Kidney epithelial cell (primary cell): Measurements from ENCODE around the gene USP6NL. TPM values are rescaled to one million over a fixed set of nuclear protein-coding genes. Genes with fewer than 3 reads are reported as not detected.

ENCODE experiments used
- DNase-seq: peaks from one replicate; pipeline ENCODE4 v3.0.0-alpha.2; 2010; ENCODE audit warnings: low read depth
- H3K27me3 ChIP-seq: 2 replicates; pipeline ENCODE4 v1.6.0; 2011; ENCODE audit warnings: low read length; ENCODE audit not compliant: control insufficient read depth, insufficient read depth
- H3K36me3 ChIP-seq: 2 replicates; pipeline ENCODE4 v1.5.1; 2011; ENCODE audit warnings: low read length; ENCODE audit not compliant: control insufficient read depth, insufficient read depth
- H3K4me3 ChIP-seq: 2 replicates; pipeline ENCODE4 v1.5.1; 2011; ENCODE audit warnings: low read depth, mild to moderate bottlenecking, control low read depth, low read length
- total RNA-seq: library from RNA; depleted of rRNA; stranded (reverse); fragments of >200 nt; gene quantifications from 2 replicates; pipeline ENCODE4 v1.2.3, GENCODE V29; 2015
- TF ChIP-seq, protein P1 (sequence below): IDR thresholded peaks from 2 replicates; pipeline ENCODE4 v1.5.1; 2011; ENCODE audit warnings: mild to moderate bottlenecking, moderate library complexity, low read length, control low read depth, inconsistent platforms; ENCODE audit not compliant: insufficient read depth, poor library complexity, severe bottlenecking

Gene USP6NL
- total RNA-seq, 1 donor from 2014 or later, result 21.2 TPM

DNA sequence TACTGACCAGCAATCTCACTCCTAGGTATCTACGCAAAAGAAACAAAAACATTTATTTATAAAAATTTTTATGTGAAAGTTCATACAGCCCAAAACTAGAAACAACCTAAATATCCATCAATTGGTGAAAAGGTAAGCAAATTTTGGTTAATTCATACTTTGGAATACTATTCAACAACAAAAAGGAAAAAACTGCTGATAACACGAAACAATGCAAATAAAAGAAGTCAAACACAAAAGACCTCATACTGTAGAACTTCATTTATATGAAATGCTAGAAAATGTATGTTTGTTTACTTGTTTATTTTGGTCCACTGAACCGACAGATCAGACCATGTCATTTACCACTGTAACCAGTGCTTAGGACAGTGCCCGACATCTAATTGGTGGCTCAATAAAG, 60.3 kb downstream of the USP6NL start:
- DNase-seq, result no peak
- Histone ChIP-seq H3K27me3 (no peaks in the 10 kb centered on the region), H3K4me3 (no peak overlapping the region), H3K36me3 (no peaks in the 10 kb centered on the region)
- TF ChIP-seq, protein P1, sequence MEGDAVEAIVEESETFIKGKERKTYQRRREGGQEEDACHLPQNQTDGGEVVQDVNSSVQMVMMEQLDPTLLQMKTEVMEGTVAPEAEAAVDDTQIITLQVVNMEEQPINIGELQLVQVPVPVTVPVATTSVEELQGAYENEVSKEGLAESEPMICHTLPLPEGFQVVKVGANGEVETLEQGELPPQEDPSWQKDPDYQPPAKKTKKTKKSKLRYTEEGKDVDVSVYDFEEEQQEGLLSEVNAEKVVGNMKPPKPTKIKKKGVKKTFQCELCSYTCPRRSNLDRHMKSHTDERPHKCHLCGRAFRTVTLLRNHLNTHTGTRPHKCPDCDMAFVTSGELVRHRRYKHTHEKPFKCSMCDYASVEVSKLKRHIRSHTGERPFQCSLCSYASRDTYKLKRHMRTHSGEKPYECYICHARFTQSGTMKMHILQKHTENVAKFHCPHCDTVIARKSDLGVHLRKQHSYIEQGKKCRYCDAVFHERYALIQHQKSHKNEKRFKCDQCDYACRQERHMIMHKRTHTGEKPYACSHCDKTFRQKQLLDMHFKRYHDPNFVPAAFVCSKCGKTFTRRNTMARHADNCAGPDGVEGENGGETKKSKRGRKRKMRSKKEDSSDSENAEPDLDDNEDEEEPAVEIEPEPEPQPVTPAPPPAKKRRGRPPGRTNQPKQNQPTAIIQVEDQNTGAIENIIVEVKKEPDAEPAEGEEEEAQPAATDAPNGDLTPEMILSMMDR, result no peak

DNA sequence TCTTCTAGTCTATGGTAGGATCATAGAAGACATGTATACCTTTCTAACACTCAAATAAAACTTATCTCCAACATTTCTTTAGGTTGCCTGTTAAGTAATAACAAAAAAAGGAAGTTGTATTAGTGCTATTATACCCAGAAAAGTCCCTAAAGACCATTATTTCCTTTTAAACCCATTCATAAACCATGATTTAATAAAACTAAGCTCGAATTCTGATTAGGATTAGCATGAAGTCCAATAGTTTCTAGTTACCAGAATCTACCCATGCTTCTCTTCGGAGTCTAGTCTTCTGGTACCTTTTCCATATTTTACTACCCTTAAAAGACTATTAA, 62.7 kb downstream of the USP6NL start:
- TF ChIP-seq, protein P1, result no peak
- Histone ChIP-seq H3K36me3 (no peaks in the 10 kb centered on the region), H3K4me3 (no peak overlapping the region), H3K27me3 (no peaks in the 10 kb centered on the region)
- no peak for DNase-seq

DNA sequence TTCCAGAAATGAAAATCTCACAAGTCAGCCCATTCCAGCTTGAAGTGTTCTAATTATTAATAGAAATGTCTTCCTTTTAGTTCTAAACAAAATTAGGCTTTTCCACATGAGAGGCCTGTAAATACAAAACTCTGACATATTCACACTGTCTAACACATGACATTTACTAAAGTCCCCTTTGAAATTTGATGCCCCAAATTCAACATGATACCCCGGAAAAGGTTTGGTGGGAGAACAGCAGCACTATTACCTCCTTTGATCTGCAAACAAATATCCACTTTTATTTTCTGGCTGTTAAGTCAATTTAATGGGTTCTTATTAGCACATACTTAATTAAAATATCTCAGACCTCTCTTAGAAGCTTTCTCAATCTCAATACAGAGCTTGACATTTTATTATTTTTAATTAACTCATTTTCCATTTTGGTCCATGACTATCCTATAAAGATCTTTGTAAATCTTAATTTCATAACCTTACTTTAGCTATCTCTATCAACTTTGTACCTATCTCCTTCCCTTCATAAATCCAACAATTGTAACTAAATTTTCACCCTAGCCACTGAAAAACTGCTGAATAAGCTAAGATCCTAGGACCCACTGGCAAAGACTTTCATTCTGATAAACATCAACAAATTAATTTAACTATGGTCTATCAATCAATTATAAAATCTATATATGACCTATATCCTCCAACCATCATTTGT, 63.2 kb downstream of the USP6NL start:
- H3K27me3 ChIP-seq, result no peaks in the 10 kb centered on the region
- H3K4me3 ChIP-seq, result no peak overlapping the region
- no peak for DNase-seq
- TF ChIP-seq, protein P1, result no peak
- H3K36me3 ChIP-seq, result no peaks in the 10 kb centered on the region

DNA sequence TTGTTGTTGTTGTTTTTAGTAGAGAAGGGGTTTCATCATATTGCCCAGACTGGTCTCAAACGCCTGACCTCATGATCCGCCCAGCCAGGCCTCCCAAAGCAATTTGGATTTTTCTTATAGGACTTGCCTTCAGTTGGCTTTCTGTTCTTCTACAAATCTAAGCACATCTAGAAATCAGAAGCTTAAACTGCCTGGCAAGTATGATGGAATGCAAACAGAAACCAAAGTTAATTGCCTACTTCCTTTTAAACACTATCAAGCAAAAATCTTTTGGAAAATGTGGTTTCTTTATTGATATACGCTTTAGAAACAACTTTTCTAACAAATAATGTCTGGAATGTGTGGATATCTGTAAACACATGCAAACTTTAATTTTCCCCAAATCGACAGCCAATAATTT, 64.9 kb downstream of the USP6NL start:
- Histone ChIP-seq H3K36me3 (no peaks in the 10 kb centered on the region), H3K27me3 (no peaks in the 10 kb centered on the region), H3K4me3 (no peak overlapping the region)
- TF ChIP-seq, protein P1, result no peak
- no peak for DNase-seq

DNA sequence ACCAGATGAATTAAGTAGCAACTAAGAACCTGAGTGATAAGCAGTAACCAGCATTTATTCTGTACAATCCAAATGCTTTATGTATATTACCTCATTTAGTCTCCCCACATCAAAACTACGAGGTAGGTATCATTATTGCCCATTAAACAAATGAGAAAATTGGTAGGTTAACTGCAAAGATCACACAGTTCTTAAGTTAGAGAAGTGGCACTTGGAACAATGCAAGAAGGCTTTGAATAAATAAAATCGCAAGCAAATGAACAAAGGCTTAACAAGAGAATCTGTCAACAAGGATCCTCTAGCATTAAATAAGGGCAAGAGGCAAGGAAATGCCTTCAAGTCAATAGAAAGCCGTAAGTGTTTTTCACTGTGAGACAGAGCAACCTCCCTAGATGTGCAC, 70.2 kb downstream of the USP6NL start:
- H3K4me3 ChIP-seq, result no peak overlapping the region
- DNase-seq, result no peak
- TF ChIP-seq, protein P1, result no peak

DNA sequence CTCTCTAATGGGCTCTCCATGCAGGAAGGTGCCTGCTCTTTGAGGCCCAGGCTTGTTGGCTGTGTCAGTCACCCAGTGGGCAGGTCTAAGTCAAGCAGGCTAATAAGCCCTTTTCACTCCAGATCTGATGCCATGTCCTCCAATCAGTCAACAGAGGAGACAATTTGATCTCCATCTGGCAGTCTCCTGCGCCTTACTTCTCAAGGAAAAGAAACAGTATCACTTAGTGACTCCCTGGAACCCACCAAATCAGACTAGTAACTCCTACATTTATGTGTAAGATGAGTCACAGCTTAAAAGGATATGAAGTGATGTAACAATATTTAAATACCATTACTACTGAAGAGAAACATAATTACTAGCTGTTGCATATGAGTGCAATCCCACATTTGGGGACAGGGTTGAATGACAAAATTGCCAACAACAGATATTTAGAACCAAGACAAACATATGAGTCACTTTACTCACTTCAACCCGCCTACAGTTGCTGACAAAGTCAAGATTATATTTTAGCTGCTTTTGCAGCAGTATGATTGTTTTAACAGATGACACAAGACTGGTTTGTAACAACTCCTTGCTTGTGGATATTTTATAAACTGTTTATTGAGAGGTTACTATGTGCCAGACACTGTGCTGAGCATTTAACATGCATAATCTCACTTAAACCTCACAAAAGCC, 72.1 kb downstream of the USP6NL start:
- Histone ChIP-seq H3K36me3 (peaks cover 3% of the 10 kb centered on the region), H3K27me3 (no peaks in the 10 kb centered on the region), H3K4me3 (no peak overlapping the region)
- TF ChIP-seq, protein P1, result no peak
- DNase-seq, result no peak

More for the DNA sequence above, 70.2 kb downstream of the USP6NL start:
- Histone ChIP-seq H3K27me3 (no peaks in the 10 kb centered on the region), H3K36me3 (peaks cover 3% of the 10 kb centered on the region)
